GM12878 (cell line): ENCODE measurements around the gene TMED6. TPM values are rescaled to one million over a fixed set of nuclear protein-coding genes. Genes with fewer than 3 reads are reported as not detected.

ENCODE experiments used
- BHLHE40 ChIP-seq, 2 experiments: fragments of 450-650 bp in 1 of 2; IDR thresholded peaks; 2 replicates each; pipeline ENCODE4 v1.6.1; 2011 to 2017; ENCODE audit warnings: low read depth in 2 of 2, borderline replicate concordance in 1 of 2, improper control_type of control experiment in 1 of 2, low read length in 1 of 2, mild to moderate bottlenecking in 1 of 2
- CBX3 ChIP-seq: fragments of 200-600 bp; sonication (generic); IDR thresholded peaks from 2 replicates; pipeline ENCODE4 v1.6.1; 2016; ENCODE audit warnings: low read depth, borderline replicate concordance
- CHD1 ChIP-seq: IDR thresholded peaks from 2 replicates; pipeline ENCODE4 v1.6.1; 2012; ENCODE audit warnings: low read depth, low read length, improper control_type of control experiment
- EED ChIP-seq: sonication (generic); IDR thresholded peaks from 2 replicates; pipeline ENCODE4 v1.6.1; 2016; ENCODE audit warnings: antibody characterized with exemption, low read depth
- ETV6 ChIP-seq, 2 experiments: fragments of 450-650 bp in 1 of 2; IDR thresholded peaks in 1 of 2; conservative IDR thresholded peaks in 1 of 2; 2 replicates each; pipeline ENCODE4 v1.6.1; 2014; ENCODE audit warnings: antibody characterized with exemption in 1 of 2, borderline replicate concordance in 1 of 2, low read depth in 1 of 2, mild to moderate bottlenecking in 1 of 2, moderate library complexity in 1 of 2
- GATAD2B ChIP-seq: fragments of 450-650 bp; conservative IDR thresholded peaks from 2 replicates; pipeline ENCODE4 v1.6.1; 2017; ENCODE audit warnings: low read depth, mild to moderate bottlenecking, moderate library complexity
- HDGF ChIP-seq: fragments of 450-650 bp; IDR thresholded peaks from 2 replicates; pipeline ENCODE4 v1.6.1; 2016; ENCODE audit warnings: antibody characterized with exemption
- IKZF2 ChIP-seq, 2 experiments: fragments of 450-650 bp; IDR thresholded peaks; 2 replicates each; pipeline ENCODE4 v1.6.1; 2017; ENCODE audit warnings: mild to moderate bottlenecking in 2 of 2, moderate library complexity in 2 of 2
- NFXL1 ChIP-seq: fragments of 450-650 bp; IDR thresholded peaks from 2 replicates; pipeline ENCODE4 v1.6.1; 2017; ENCODE audit warnings: antibody characterized with exemption, mild to moderate bottlenecking, borderline replicate concordance
- POLR2AphosphoS5 ChIP-seq: IDR thresholded peaks from 2 replicates; pipeline ENCODE4 v1.6.1; 2011; ENCODE audit warnings: mild to moderate bottlenecking, low read length, inconsistent platforms
- PRDM15 ChIP-seq: fragments of 450-650 bp; formaldehyde crosslinking; IDR thresholded peaks from 2 replicates; pipeline ENCODE4 v1.4.0; 2020; ENCODE audit warnings: mild to moderate bottlenecking, moderate library complexity
- RELA ChIP-seq: fragments of 450-650 bp; IDR thresholded peaks from 2 replicates; pipeline ENCODE4 v1.8.0; 2014; ENCODE audit warnings: borderline replicate concordance; ENCODE audit not compliant: partially characterized antibody
- RFX5 ChIP-seq: IDR thresholded peaks from 2 replicates; pipeline ENCODE4 v1.6.1; 2011; ENCODE audit warnings: low read depth, low read length, improper control_type of control experiment
- SIN3A ChIP-seq: IDR thresholded peaks from 2 replicates; pipeline ENCODE4 v1.6.1; 2012; ENCODE audit warnings: low read depth, low read length, improper control_type of control experiment
- SP1 ChIP-seq: IDR thresholded peaks from one replicate; pipeline ENCODE4 v1.6.1; 2011; ENCODE audit warnings: low read depth, low read length
- SUPT20H ChIP-seq: IDR thresholded peaks from 2 replicates; pipeline ENCODE4 v1.6.1; 2011; ENCODE audit warnings: low read depth, mild to moderate bottlenecking, low read length, moderate library complexity, borderline replicate concordance; ENCODE audit not compliant: control insufficient read depth
- TCF12 ChIP-seq: IDR thresholded peaks from 2 replicates; pipeline ENCODE4 v1.6.1; 2011; ENCODE audit warnings: low read depth, mild to moderate bottlenecking, low read length
- ZBTB4 ChIP-seq: fragments of 450-650 bp; formaldehyde crosslinking; IDR thresholded peaks from 2 replicates; pipeline ENCODE4 v1.4.0; 2022; ENCODE audit warnings: mild to moderate bottlenecking, moderate library complexity
- ZNF217 ChIP-seq: fragments of 450-650 bp; IDR thresholded peaks from 2 replicates; pipeline ENCODE4 v1.6.1; 2017; ENCODE audit warnings: antibody characterized with exemption, mild to moderate bottlenecking
- ZNF24 ChIP-seq: fragments of 450-650 bp; IDR thresholded peaks from 2 replicates; pipeline ENCODE4 v1.6.1; 2017; ENCODE audit warnings: antibody characterized with exemption, mild to moderate bottlenecking
- polyA plus RNA-seq, 11 experiments: library from polyadenylated mRNA; depleted of rRNA in 4 of 11; unstranded in 6 of 11; stranded (reverse) in 5 of 11; fragments of >200 nt; fragmentation: Nextera tagmentation in 4 of 11; fragmentation: Illumina TruSeq in 1 of 11; extraction: Ambion mirVana in 4 of 11; extraction: Trizol in 1 of 11; gene quantifications; 1 replicate in 1 of 11; 2 replicates in 10 of 11; pipeline versions ENCODE4 v1.2.1 to v1.2.3, GENCODE V29; 2011 to 2016; ENCODE audit warnings: inconsistent platforms in 2 of 11, missing spikeins in 2 of 11, low read depth in 1 of 11
- total RNA-seq, 4 experiments: library from RNA; depleted of rRNA in 3 of 4; stranded (reverse); fragments of >200 nt in 3 of 4; fragmentation: Illumina TruSeq in 1 of 4; extraction: Trizol in 1 of 4; gene quantifications; 2 replicates each; pipeline versions ENCODE4 v1.2.1 to v1.2.3, GENCODE V29; 2013 to 2021
- TF ChIP-seq, protein P1 (sequence below): IDR thresholded peaks from 2 replicates; pipeline ENCODE4 v1.6.1; 2012; ENCODE audit warnings: low read length, inconsistent platforms

TMED6 gene
- total and polyA plus RNA-seq, 10 of the 15 experiments (the other 5 are each of a cell fraction or from before 2014, with no cell fraction given), result 0.27 to 1.7 (median 0.78) TPM

DNA sequence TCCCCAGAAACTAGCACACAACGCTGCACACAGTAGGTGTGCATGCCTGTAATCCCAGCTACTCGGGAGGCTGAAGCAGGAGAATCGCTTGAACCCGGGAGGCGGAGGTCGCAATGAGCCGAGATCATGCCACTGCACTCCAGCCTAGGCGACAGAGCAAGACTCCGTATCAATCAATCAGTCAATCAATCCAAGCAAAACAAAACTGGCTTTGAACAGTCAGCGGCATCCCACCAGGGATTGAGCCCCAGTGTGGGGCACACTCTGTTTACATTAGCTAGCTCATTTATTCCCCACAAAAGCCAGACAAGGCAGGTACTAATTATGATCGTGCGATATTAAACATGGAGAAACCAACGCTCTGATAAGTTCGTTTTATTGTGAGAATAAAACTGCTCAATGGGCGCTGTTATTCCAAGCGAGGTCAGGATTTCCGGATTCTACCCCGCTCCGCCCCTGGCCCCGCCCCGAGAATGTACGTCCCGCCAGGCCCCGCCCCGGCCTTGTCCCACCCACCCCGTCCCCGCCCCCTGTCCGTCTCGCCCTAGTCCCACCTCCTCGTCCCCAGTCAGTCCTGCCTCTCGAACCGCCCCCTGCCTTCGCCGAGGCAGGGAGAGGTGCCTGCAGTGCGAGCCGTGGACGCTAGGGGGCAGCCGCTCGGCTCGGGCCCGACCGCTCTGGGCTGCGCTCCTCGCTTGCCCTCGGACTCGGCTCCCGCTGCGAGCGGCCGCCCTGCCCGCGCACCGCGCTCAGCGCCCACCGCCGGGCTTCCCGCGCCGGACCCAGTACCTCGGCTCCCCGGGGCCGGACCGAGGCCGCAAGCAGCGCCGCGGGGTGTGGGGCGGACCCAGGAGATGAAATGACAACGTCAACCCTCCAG lies 40.7 kb downstream of the TMED6 start, which contains the start of gene VPS4A (continued):
- no peak for TF ChIP-seq PRDM15 (CRISPR knock-in tag)
- peak; percentile 67 for TF ChIP-seq SP1
- TF ChIP-seq RELA, result peak; percentile 49
- TF ChIP-seq, protein P1, sequence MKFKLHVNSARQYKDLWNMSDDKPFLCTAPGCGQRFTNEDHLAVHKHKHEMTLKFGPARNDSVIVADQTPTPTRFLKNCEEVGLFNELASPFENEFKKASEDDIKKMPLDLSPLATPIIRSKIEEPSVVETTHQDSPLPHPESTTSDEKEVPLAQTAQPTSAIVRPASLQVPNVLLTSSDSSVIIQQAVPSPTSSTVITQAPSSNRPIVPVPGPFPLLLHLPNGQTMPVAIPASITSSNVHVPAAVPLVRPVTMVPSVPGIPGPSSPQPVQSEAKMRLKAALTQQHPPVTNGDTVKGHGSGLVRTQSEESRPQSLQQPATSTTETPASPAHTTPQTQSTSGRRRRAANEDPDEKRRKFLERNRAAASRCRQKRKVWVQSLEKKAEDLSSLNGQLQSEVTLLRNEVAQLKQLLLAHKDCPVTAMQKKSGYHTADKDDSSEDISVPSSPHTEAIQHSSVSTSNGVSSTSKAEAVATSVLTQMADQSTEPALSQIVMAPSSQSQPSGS, result no peak
- peak; percentile 32 to 63; a peak in 3 of 4 replicates for TF ChIP-seq BHLHE40 (IDR thresholded peaks at IDR 0.05; ENCODE audit: borderline replicate concordance in 1 of 2, low read depth in 2 of 2, low read length in 1 of 2)
- peak; percentile 70; the same call in 1 of the 2 replicates for TF ChIP-seq ZNF217
- no peak for TF ChIP-seq SIN3A
- TF ChIP-seq ZNF24, result peak; percentile 62
- TF ChIP-seq GATAD2B, result peak; percentile 94
- TF ChIP-seq POLR2AphosphoS5, result peak; percentile 70
- TF ChIP-seq IKZF2 (IDR thresholded peaks at IDR 0.05), result peak in 1 of 2 experiments; percentile 17; a peak in 2 of 4 replicates
- no peak for TF ChIP-seq NFXL1
- TF ChIP-seq ZBTB4 (CRISPR knock-in tag), result no peak
- no peak for TF ChIP-seq EED
- 0 out of 2 replicates have a peak, but pooled peaks have one; percentile 39 for TF ChIP-seq RFX5
- no peak for TF ChIP-seq HDGF
- no peak for TF ChIP-seq CHD1
- TF ChIP-seq ETV6 (conservative IDR thresholded peaks at IDR 0.05 in 1 of 2, IDR thresholded peaks at IDR 0.05 in 1 of 2; ENCODE audit: borderline replicate concordance in 1 of 2, low read depth in 1 of 2), result no peak
- no peak for TF ChIP-seq SUPT20H
- TF ChIP-seq CBX3, result no peak
- 0 out of 2 replicates have a peak, but pooled peaks have one; percentile 8 for TF ChIP-seq TCF12
